ENCODE results near the gene APLF. TPM values are rescaled to one million over a fixed set of nuclear protein-coding genes. Genes with fewer than 3 reads are reported as not detected.

APLF gene
- total RNA-seq, 1 donor from 2014 or later, result 4.4 TPM

- no peak overlapping the region for H3K4me3 Mint-ChIP-seq (ENCODE audit: unreplicated experiment)
- no peak for DNase-seq
- no peaks in the 10 kb centered on the region for H3K4me1 Mint-ChIP-seq (ENCODE audit: low read depth, unreplicated experiment)
- no peak overlapping the region for H3K27ac Mint-ChIP-seq (ENCODE audit: unreplicated experiment)
- H3K27me3 Mint-ChIP-seq (ENCODE audit: unreplicated experiment), result no peaks in the 10 kb centered on the region
- peaks cover 3% of the 10 kb centered on the region for H3K36me3 Mint-ChIP-seq (ENCODE audit: unreplicated experiment)
- TF ChIP-seq CTCF (IDR thresholded peaks at IDR 0.05; ENCODE audit: partially characterized antibody, unreplicated experiment), result no peak
- peaks cover 3% of the 10 kb centered on the region for H3K9me3 Mint-ChIP-seq (ENCODE audit: unreplicated experiment)
These were observed 24.2 kb downstream of the APLF start for GRCh38 chr2:68491582-68491981.

DNA sequence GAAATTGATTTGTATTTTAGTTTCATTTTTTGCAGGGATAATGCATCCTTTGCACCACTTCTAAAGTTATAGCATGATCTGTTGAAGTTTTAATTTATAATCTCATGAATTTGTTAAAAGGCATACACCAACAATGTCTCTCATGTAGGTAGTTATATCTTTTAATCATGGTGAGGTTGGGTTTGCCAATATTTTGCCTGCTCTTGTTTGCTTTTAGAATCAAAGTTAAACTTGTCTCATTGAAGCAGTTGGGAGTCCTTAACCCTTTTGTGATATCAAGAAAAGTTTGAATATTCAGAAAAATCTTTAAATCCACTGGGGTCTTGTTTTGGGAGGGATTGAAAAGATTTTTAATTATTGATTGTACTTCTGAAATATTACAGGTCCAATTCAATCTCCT, 31.7 kb downstream of the APLF start:
- Mint-ChIP-seq H3K4me1 (ENCODE audit: low read depth, unreplicated experiment) (peaks cover 4% of the 10 kb centered on the region), H3K4me3 (ENCODE audit: unreplicated experiment) (no peak overlapping the region), H3K36me3 (ENCODE audit: unreplicated experiment) (peaks cover 7% of the 10 kb centered on the region), H3K27ac (ENCODE audit: unreplicated experiment) (no peak overlapping the region), H3K9me3 (ENCODE audit: unreplicated experiment) (peaks cover 3% of the 10 kb centered on the region), H3K27me3 (ENCODE audit: unreplicated experiment) (no peaks in the 10 kb centered on the region)
- DNase-seq, result no peak
- TF ChIP-seq CTCF (IDR thresholded peaks at IDR 0.05; ENCODE audit: partially characterized antibody, unreplicated experiment), result no peak

GRCh38 chr2:68500649-68501048, 33.3 kb downstream of the APLF start:
- Mint-ChIP-seq H3K9me3 (ENCODE audit: unreplicated experiment) (peaks cover 3% of the 10 kb centered on the region), H3K27ac (ENCODE audit: unreplicated experiment) (no peak overlapping the region), H3K27me3 (ENCODE audit: unreplicated experiment) (no peaks in the 10 kb centered on the region), H3K4me1 (ENCODE audit: low read depth, unreplicated experiment) (peaks cover 4% of the 10 kb centered on the region), H3K4me3 (ENCODE audit: unreplicated experiment) (no peak overlapping the region), H3K36me3 (ENCODE audit: unreplicated experiment) (peaks cover 7% of the 10 kb centered on the region)
- DNase-seq, result no peak
- TF ChIP-seq CTCF (IDR thresholded peaks at IDR 0.05; ENCODE audit: partially characterized antibody, unreplicated experiment), result no peak

DNA sequence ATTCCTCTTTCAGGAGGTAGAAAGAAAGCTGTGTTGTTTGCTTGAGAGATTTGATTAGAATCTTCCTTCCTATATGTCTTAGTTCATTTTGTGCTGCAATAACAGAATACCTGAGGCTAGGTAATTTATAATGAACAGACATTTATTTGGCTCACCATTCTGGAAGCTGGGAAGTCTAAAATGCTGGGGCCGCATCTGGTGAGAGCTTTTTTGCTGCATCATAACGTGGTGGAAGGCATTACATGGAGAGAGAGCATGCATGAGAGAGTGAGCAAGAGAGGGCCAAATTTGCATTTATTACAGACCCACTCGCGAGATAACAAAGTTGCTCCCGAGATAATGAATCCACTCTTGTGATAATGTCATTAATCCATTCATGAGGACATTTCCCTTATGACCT, 34.4 kb downstream of the APLF start:
- Mint-ChIP-seq H3K27ac (ENCODE audit: unreplicated experiment) (peak overlapping the region; percentile 28), H3K4me1 (ENCODE audit: low read depth, unreplicated experiment) (peaks cover 4% of the 10 kb centered on the region), H3K27me3 (ENCODE audit: unreplicated experiment) (no peaks in the 10 kb centered on the region), H3K4me3 (ENCODE audit: unreplicated experiment) (no peak overlapping the region), H3K36me3 (ENCODE audit: unreplicated experiment) (peaks cover 2% of the 10 kb centered on the region), H3K9me3 (ENCODE audit: unreplicated experiment) (peaks cover under 1% of the 10 kb centered on the region)
- no peak for DNase-seq
- TF ChIP-seq CTCF (IDR thresholded peaks at IDR 0.05; ENCODE audit: partially characterized antibody, unreplicated experiment), result no peak

- Mint-ChIP-seq H3K27me3 (ENCODE audit: unreplicated experiment) (no peaks in the 10 kb centered on the region), H3K36me3 (ENCODE audit: unreplicated experiment) (no peaks in the 10 kb centered on the region), H3K27ac (ENCODE audit: unreplicated experiment) (no peak overlapping the region), H3K4me3 (ENCODE audit: unreplicated experiment) (no peak overlapping the region), H3K4me1 (ENCODE audit: low read depth, unreplicated experiment) (peaks cover 4% of the 10 kb centered on the region), H3K9me3 (ENCODE audit: unreplicated experiment) (no peaks in the 10 kb centered on the region)
- TF ChIP-seq CTCF (IDR thresholded peaks at IDR 0.05; ENCODE audit: partially characterized antibody, unreplicated experiment), result no peak
- no peak for DNase-seq
These were observed 38.3 kb downstream of the APLF start for GRCh38 chr2:68505603-68506159.
